H1 (cell line): ENCODE data around the gene MLH3. TPM values are rescaled to one million over a fixed set of nuclear protein-coding genes. Genes with fewer than 3 reads are reported as not detected.

ENCODE experiments used
- CTCF ChIA-PET: fragments of 300-600 bp; sonication (Branson Sonifier 250); formaldehyde crosslinking; loops from one replicate; lab custom pipeline; 2021; ENCODE audit not compliant: partially characterized antibody; lab: Charles Lee
- POLR2A ChIA-PET: fragments of 300-600 bp; sonication (Branson Sonifier 250); formaldehyde crosslinking; loops from one replicate; lab custom pipeline; 2021; ENCODE audit warnings: inconsistent platforms; ENCODE audit not compliant: partially characterized antibody; lab: Charles Lee
- DNase-seq, 2 experiments: peaks; one replicate each; pipeline versions ENCODE4 v3.0.0 to v3.0.0-alpha.2; 2010 to 2022; ENCODE audit warnings: low spot score in 2 of 2, low read depth in 1 of 2, mixed read lengths in 1 of 2
- FAIRE-seq: peaks from 2 replicates; lab custom pipeline; 2011; peaks lifted over from hg19 to GRCh38; lab: Jason Lieb, UNC
- H2AFZ ChIP-seq: 2 replicates; pipeline ENCODE4 v1.8.1; 2012; ENCODE audit warnings: low read length, inconsistent platforms
- H2AK5ac ChIP-seq: 2 replicates; pipeline ENCODE4 v1.6.1; 2013; ENCODE audit warnings: low read depth, low read length
- H2BK120ac ChIP-seq: replicated peaks from 2 replicates; pipeline ENCODE3; 2013; ENCODE audit warnings: low read depth, low read length, inconsistent platforms
- H2BK12ac ChIP-seq: 2 replicates; pipeline ENCODE4 v1.6.1; 2013; ENCODE audit warnings: low read depth, low read length
- H2BK15ac ChIP-seq: 2 replicates; pipeline ENCODE4 v1.6.1; 2013; ENCODE audit warnings: low read length
- H2BK20ac ChIP-seq: 2 replicates; pipeline ENCODE4 v1.6.1; 2013; ENCODE audit warnings: low read length
- H2BK5ac ChIP-seq: 2 replicates; pipeline ENCODE4 v1.6.1; 2013; ENCODE audit warnings: low read depth, low read length
- H3K14ac ChIP-seq: 2 replicates; pipeline ENCODE4 v1.6.1; 2013; ENCODE audit warnings: inconsistent platforms; ENCODE audit not compliant: insufficient read length
- H3K18ac ChIP-seq: 2 replicates; pipeline ENCODE4 v1.6.1; 2013; ENCODE audit warnings: low read length; ENCODE audit errors: extremely low read depth
- H3K23ac ChIP-seq: 2 replicates; pipeline ENCODE4 v1.6.1; 2013; ENCODE audit warnings: inconsistent platforms; ENCODE audit not compliant: insufficient read length
- H3K23me2 ChIP-seq: 2 replicates; pipeline ENCODE4 v1.6.1; 2013; ENCODE audit warnings: low read depth, low read length
- H3K27ac ChIP-seq: 2 replicates; pipeline ENCODE4 v1.6.1; 2011; ENCODE audit warnings: low read depth, low read length, inconsistent platforms
- H3K27me3 ChIP-seq, 4 experiments: replicated peaks in 1 of 4; 1 replicate in 1 of 4; 2 replicates in 3 of 4; pipeline versions ENCODE4 v1.6.1 to v1.8.1; 2011 to 2013; ENCODE audit warnings: low read length in 3 of 4, mild to moderate bottlenecking in 3 of 4, inconsistent platforms in 2 of 4, mixed read lengths in 2 of 4, moderate library complexity in 1 of 4; ENCODE audit not compliant: control insufficient read depth in 3 of 4, insufficient read depth in 3 of 4; ENCODE audit errors: extremely low read depth in 1 of 4
- H3K36me3 ChIP-seq, 4 experiments: 2 replicates each; pipeline versions ENCODE4 v1.6.1 to v1.8.1; 2011 to 2013; ENCODE audit warnings: mild to moderate bottlenecking in 4 of 4, low read length in 3 of 4, moderate library complexity in 2 of 4, control low read depth in 1 of 4, inconsistent platforms in 1 of 4; ENCODE audit not compliant: insufficient read depth in 4 of 4, control insufficient read depth in 2 of 4
- H3K4ac ChIP-seq: replicated peaks from 2 replicates; pipeline ENCODE3; 2013; ENCODE audit warnings: low read length, low read depth, mixed read lengths, inconsistent platforms; ENCODE audit not compliant: insufficient read length
- H3K4me1 ChIP-seq, 4 experiments: replicated peaks in 1 of 4; 1 replicate in 1 of 4; 2 replicates in 3 of 4; pipeline versions ENCODE4 v1.6.1 to v1.8.1; 2011 to 2013; ENCODE audit warnings: low read length in 3 of 4, inconsistent platforms in 2 of 4, mixed read lengths in 1 of 4; ENCODE audit not compliant: insufficient read depth in 4 of 4, control insufficient read depth in 3 of 4
- H3K4me2 ChIP-seq, 2 experiments: 2 replicates each; pipeline versions ENCODE4 v1.6.1 to v1.8.1; 2011 to 2013; ENCODE audit warnings: low read depth in 2 of 2, low read length in 2 of 2, control low read depth in 1 of 2, inconsistent platforms in 1 of 2, mild to moderate bottlenecking in 1 of 2; ENCODE audit not compliant: insufficient read depth in 1 of 2
- H3K4me3 ChIP-seq, 4 experiments: fragments of 200-600, 300-600 bp in 1 of 4; sonication (generic), shearing (Covaris generic), sonication (Bioruptor Twin) in 1 of 4; 2 replicates each; pipeline versions ENCODE4 v1.5.1 to v1.8.1; 2011 to 2016; ENCODE audit warnings: low read length in 4 of 4, low read depth in 3 of 4, control low read depth in 2 of 4, inconsistent platforms in 2 of 4, mild to moderate bottlenecking in 2 of 4, mixed read lengths in 1 of 4, moderate library complexity in 1 of 4; ENCODE audit not compliant: insufficient read depth in 2 of 4; ENCODE audit errors: extremely low read depth in 1 of 4
- H3K56ac ChIP-seq: replicated peaks from 2 replicates; pipeline ENCODE3; 2013; ENCODE audit warnings: low read depth, mild to moderate bottlenecking, mixed read lengths, low read length, inconsistent platforms; ENCODE audit not compliant: insufficient read length
- H3K79me1 ChIP-seq: 2 replicates; pipeline ENCODE4 v1.6.1; 2013; ENCODE audit warnings: low read depth, low read length, control low read depth
- H3K79me2 ChIP-seq, 2 experiments: 2 replicates each; pipeline versions ENCODE4 v1.6.1 to v1.8.1; 2012 to 2013; ENCODE audit warnings: low read length in 2 of 2, mild to moderate bottlenecking in 2 of 2, inconsistent platforms in 1 of 2; ENCODE audit not compliant: insufficient read depth in 2 of 2, control insufficient read depth in 1 of 2
- H3K9ac ChIP-seq, 4 experiments: replicated peaks in 1 of 4; 1 replicate in 1 of 4; 2 replicates in 3 of 4; pipeline versions ENCODE4 v1.6.1 to v1.8.1; 2011 to 2013; ENCODE audit warnings: low read depth in 3 of 4, low read length in 3 of 4, control low read depth in 2 of 4, mild to moderate bottlenecking in 2 of 4, moderate library complexity in 2 of 4, inconsistent platforms in 1 of 4; ENCODE audit errors: extremely low read depth in 1 of 4
- H3K9me3 ChIP-seq, 2 experiments: 2 replicates each; pipeline versions ENCODE4 v1.6.1 to v1.8.1; 2012 to 2013; ENCODE audit warnings: mild to moderate bottlenecking in 2 of 2, moderate library complexity in 2 of 2, control low read depth in 1 of 2, inconsistent platforms in 1 of 2, low read depth in 1 of 2, low read length in 1 of 2, mixed read lengths in 1 of 2; ENCODE audit not compliant: insufficient read depth in 2 of 2
- H4K20me1 ChIP-seq, 2 experiments: replicated peaks in 1 of 2; 2 replicates each; pipeline versions ENCODE3 to v1.8.1; 2011 to 2013; ENCODE audit warnings: inconsistent platforms in 2 of 2, low read length in 2 of 2, mild to moderate bottlenecking in 1 of 2; ENCODE audit not compliant: insufficient read depth in 2 of 2, control insufficient read depth in 1 of 2
- H4K5ac ChIP-seq: 2 replicates; pipeline ENCODE4 v1.6.1; 2013; ENCODE audit warnings: low read length, low read depth, mixed read lengths, inconsistent platforms; ENCODE audit not compliant: insufficient read length
- H4K8ac ChIP-seq: 2 replicates; pipeline ENCODE4 v1.8.0; 2013; ENCODE audit warnings: mild to moderate bottlenecking, moderate library complexity, low read length, inconsistent platforms; ENCODE audit not compliant: insufficient read depth; ENCODE audit errors: extremely low read depth
- H4K91ac ChIP-seq: replicated peaks from 2 replicates; pipeline ENCODE3; 2013; ENCODE audit warnings: low read length, mixed read lengths, inconsistent platforms; ENCODE audit not compliant: insufficient read length
- KDM5A ChIP-seq: fragments of 200-600 bp; IDR thresholded peaks from 2 replicates; pipeline ENCODE4 v1.7.1; 2012; ENCODE audit warnings: mild to moderate bottlenecking, low read length, inconsistent platforms, mixed read lengths
- NANOG ChIP-seq: IDR thresholded peaks from 2 replicates; pipeline ENCODE4 v1.6.1; 2011; ENCODE audit warnings: low read length, low read depth, mild to moderate bottlenecking, inconsistent platforms; ENCODE audit not compliant: insufficient read depth, poor library complexity, severe bottlenecking
- PHF8 ChIP-seq: fragments of 200-600 bp; sonication (generic); conservative IDR thresholded peaks from 2 replicates; pipeline ENCODE4 v1.7.1; 2012; ENCODE audit warnings: low read depth, mild to moderate bottlenecking, inconsistent platforms, low read length, moderate library complexity
- RBBP5 ChIP-seq: IDR thresholded peaks from 2 replicates; pipeline ENCODE4 v1.7.1; 2012; ENCODE audit warnings: low read depth, mild to moderate bottlenecking, inconsistent platforms, low read length, moderate library complexity, borderline replicate concordance
- SIN3A ChIP-seq, 2 experiments: IDR thresholded peaks in 1 of 2; conservative IDR thresholded peaks in 1 of 2; 2 replicates each; pipeline ENCODE4 v1.6.1; 2011 to 2012; ENCODE audit warnings: low read length in 2 of 2, improper control_type of control experiment in 1 of 2, low read depth in 1 of 2, mild to moderate bottlenecking in 1 of 2
- WGBS, 2 experiments: shearing (Covaris generic) in 1 of 2; methylation state at CpG; one replicate each; pipeline versions ENCODE4 v1.1.6 to v1.1.7; 2013 to 2015; ENCODE audit warnings: low lambda C conversion rate in 2 of 2, mixed read lengths in 2 of 2, inconsistent platforms in 1 of 2, low coverage in 1 of 2, missing lambda C conversion rate in 1 of 2; ENCODE audit not compliant: insufficient replicate concordance in 2 of 2, insufficient coverage in 1 of 2, insufficient read length in 1 of 2; ENCODE audit errors: extremely low coverage in 1 of 2, missing lambda C conversion rate in 1 of 2; 5-methylcytosine and 5-hydroxymethylcytosine counted together
- polyA plus RNA-seq, 7 experiments: library from polyadenylated mRNA; depleted of rRNA in 3 of 7; stranded (reverse) in 5 of 7; unstranded in 2 of 7; fragments of >200 nt in 5 of 7; fragments of 200-250 nt in 2 of 7; gene quantifications; 1 replicate in 5 of 7; 2 replicates in 1 of 7; 4 replicates in 1 of 7; pipeline versions ENCODE4 v1.2.1 to v1.2.3, GENCODE V29; 2011 to 2013; ENCODE audit warnings: missing spikeins in 2 of 7, mixed read lengths in 2 of 7
- total RNA-seq: library from RNA; stranded (reverse); fragmentation: NEBNext Ultra II Directional; extraction: Animal tissue kit (Norgen Biotek cat#: 25700); gene quantifications from 2 replicates; pipeline ENCODE4 v1.2.1, GENCODE V29; 2021

MLH3 gene
- total and polyA plus RNA-seq, 2 of the 8 experiments (the other 6 are each of a cell fraction or from before 2014, with no cell fraction given): 9.3 to 20.1 TPM

- Histone ChIP-seq H2BK12ac (peak overlapping the region; percentile 50; the same call in 1 of the 2 replicates), H2BK15ac (no peak overlapping the region), H4K91ac (peak overlapping the region; percentile 42), H3K9ac (no peak overlapping the region), H2AFZ (no peak overlapping the region), H3K79me1 (no peaks in the 10 kb centered on the region), H3K4me2 (no peak overlapping the region), H2BK120ac (no peak overlapping the region), H3K4me1 (peaks cover 7 to 37% (median 26%) of the 10 kb centered on the region in 4 experiments), H3K18ac (no peak overlapping the region), H2AK5ac (no peak overlapping the region), H3K56ac (no peak overlapping the region), H4K5ac (no peak overlapping the region), H3K4me3 (no peak overlapping the region), H4K8ac (no peak overlapping the region), H3K27me3 (peaks cover 0 to 2% (median 1%) of the 10 kb centered on the region in 4 experiments; a peak in 1 of 7 replicates), H3K4ac (peak overlapping the region; percentile 73), H2BK5ac (no peak overlapping the region; the same call in 1 of the 2 replicates), H3K79me2 (no peaks in the 10 kb centered on the region), H3K23me2 (no peaks in the 10 kb centered on the region), H3K9me3 (no peaks in the 10 kb centered on the region), H3K36me3 (no peaks in the 10 kb centered on the region), H3K14ac (no peak overlapping the region), H3K27ac (no peak overlapping the region), H3K23ac (no peak overlapping the region), H4K20me1 (no peaks in the 10 kb centered on the region), H2BK20ac (no peak overlapping the region)
- ChIA-PET POLR2A (interaction anchor here (0.9 kb wide), 1 partner anchor 35 kb away, joined by 3 read pairs; no protein-coding TSS in a partner anchor), CTCF (interaction anchor here (0.8 to 1.0 kb wide), 2 partner anchors 31 to 112 kb away, joined by 3 read pairs; no protein-coding TSS in a partner anchor)
- 86% methylated on average over 11 of the region's 11 CpGs; no CpG with 5 or more reads in 1 of the 2 experiments for WGBS, 2 experiments
- DNase-seq: no peak
- no peak for FAIRE-seq
- TF ChIP-seq NANOG: no peak
- no peak for TF ChIP-seq KDM5A
- no peak for TF ChIP-seq SIN3A (conservative IDR thresholded peaks at IDR 0.05 in 1 of 2, IDR thresholded peaks at IDR 0.05 in 1 of 2; ENCODE audit: low read depth in 1 of 2, low read length in 2 of 2)
- TF ChIP-seq PHF8: no peak
- TF ChIP-seq RBBP5: no peak
Measured at GRCh38 chr14:74976264-74977113, 74.8 kb downstream of the MLH3 start.
